ENCODE measurements around the gene FAM13B.
"Not testable (repeated sequence)": the region's sequence is repeated elsewhere in the genome, so short reads cannot be mapped to it uniquely, and the experiment has no call there.

FAM13B gene

GRCh38 chr5:137989419-137989818 lies 43.5 kb downstream of the FAM13B start:
- Mint-ChIP-seq H3K4me3 (no peak overlapping the region), H3K4me1 (no peaks in the 10 kb centered on the region), H3K27me3 (no peaks in the 10 kb centered on the region), H3K27ac (no peak overlapping the region), H3K36me3 (peaks cover 30% of the 10 kb centered on the region), H3K9me3 (no peaks in the 10 kb centered on the region)
- CTCF ChIA-PET, result interaction anchor here (0.5 kb wide), 1 partner anchor 146 kb away, joined by 5 read pairs; no protein-coding TSS in a partner anchor
- DNase-seq, result no peak

GRCh38 chr5:137975208-137975607 lies 57.7 kb downstream of the FAM13B start:
- Mint-ChIP-seq H3K36me3 (peaks cover 55% of the 10 kb centered on the region), H3K27me3 (no peaks in the 10 kb centered on the region), H3K4me1 (no peaks in the 10 kb centered on the region), H3K27ac (no peak overlapping the region), H3K4me3 (no peak overlapping the region), H3K9me3 (peaks cover 8% of the 10 kb centered on the region)
- CTCF ChIA-PET, result no interaction called here
- DNase-seq, result no peak

GRCh38 chr5:137970384-137970783 lies 62.5 kb downstream of the FAM13B start:
- H3K27me3 Mint-ChIP-seq, H3K9me3 Mint-ChIP-seq, H3K4me1 Mint-ChIP-seq, CTCF ChIA-PET, H3K27ac Mint-ChIP-seq, DNase-seq, H3K4me3 Mint-ChIP-seq: not testable (repeated sequence)
- peaks cover 52% of the 10 kb centered on the region for H3K36me3 Mint-ChIP-seq

- H3K4me3 Mint-ChIP-seq, result no peak overlapping the region
- no peaks in the 10 kb centered on the region for H3K27me3 Mint-ChIP-seq
- peaks cover 31% of the 10 kb centered on the region for H3K36me3 Mint-ChIP-seq
- no peak for DNase-seq
- CTCF ChIA-PET, result no interaction called here
- no peaks in the 10 kb centered on the region for H3K9me3 Mint-ChIP-seq
- no peaks in the 10 kb centered on the region for H3K4me1 Mint-ChIP-seq
- no peak overlapping the region for H3K27ac Mint-ChIP-seq
These were observed 72.1 kb downstream of the FAM13B start for GRCh38 chr5:137960819-137961218.

- CTCF ChIA-PET, result no interaction called here
- Mint-ChIP-seq H3K9me3 (no peaks in the 10 kb centered on the region), H3K4me3 (no peak overlapping the region), H3K27me3 (no peaks in the 10 kb centered on the region), H3K4me1 (no peaks in the 10 kb centered on the region), H3K36me3 (peaks cover 29% of the 10 kb centered on the region), H3K27ac (no peak overlapping the region)
- no peak for DNase-seq
These were observed 72.7 kb downstream of the FAM13B start for GRCh38 chr5:137960141-137960540.

- DNase-seq, result no peak
- CTCF ChIA-PET, result no interaction called here
- peaks cover 28% of the 10 kb centered on the region for H3K36me3 Mint-ChIP-seq
- no peak overlapping the region for H3K4me3 Mint-ChIP-seq
- H3K4me1 Mint-ChIP-seq, result no peaks in the 10 kb centered on the region
- H3K27ac Mint-ChIP-seq, result no peak overlapping the region
- H3K9me3 Mint-ChIP-seq, result no peaks in the 10 kb centered on the region
- H3K27me3 Mint-ChIP-seq, result no peaks in the 10 kb centered on the region
These were observed 73.4 kb downstream of the FAM13B start for GRCh38 chr5:137959488-137959887.

GRCh38 chr5:137957948-137958347 lies 74.9 kb downstream of the FAM13B start:
- CTCF ChIA-PET, result no interaction called here
- DNase-seq, result no peak
- no peaks in the 10 kb centered on the region for H3K9me3 Mint-ChIP-seq
- H3K27ac Mint-ChIP-seq, result no peak overlapping the region
- H3K27me3 Mint-ChIP-seq, result no peaks in the 10 kb centered on the region
- peaks cover 35% of the 10 kb centered on the region for H3K36me3 Mint-ChIP-seq
- H3K4me3 Mint-ChIP-seq, result no peak overlapping the region
- H3K4me1 Mint-ChIP-seq, result no peaks in the 10 kb centered on the region

GRCh38 chr5:137954131-137954879 lies 78.6 kb downstream of the FAM13B start:
- CTCF ChIA-PET, result interaction anchor here (1.1 kb wide), 1 partner anchor 84 kb away, joined by 3 read pairs; no protein-coding TSS in a partner anchor
- Mint-ChIP-seq H3K4me1 (no peaks in the 10 kb centered on the region), H3K4me3 (no peak overlapping the region), H3K27me3 (no peaks in the 10 kb centered on the region), H3K36me3 (peaks cover 45% of the 10 kb centered on the region), H3K27ac (peak overlapping the region; percentile 49), H3K9me3 (no peaks in the 10 kb centered on the region)
- no peak for DNase-seq

- no peak for DNase-seq
- Mint-ChIP-seq H3K27me3 (no peaks in the 10 kb centered on the region), H3K4me3 (no peak overlapping the region), H3K9me3 (no peaks in the 10 kb centered on the region), H3K36me3 (peaks cover 76% of the 10 kb centered on the region), H3K4me1 (no peaks in the 10 kb centered on the region), H3K27ac (no peak overlapping the region)
- CTCF ChIA-PET, result no interaction called here
These were observed 87.1 kb downstream of the FAM13B start for GRCh38 chr5:137945825-137946224.

GRCh38 chr5:137944280-137944679 lies 88.6 kb downstream of the FAM13B start:
- not testable (repeated sequence) for DNase-seq, H3K27me3 Mint-ChIP-seq, H3K4me1 Mint-ChIP-seq, H3K4me3 Mint-ChIP-seq, H3K9me3 Mint-ChIP-seq
- CTCF ChIA-PET, result interaction anchor here (0.6 kb wide), 1 partner anchor 41 kb away, joined by 4 read pairs; no protein-coding TSS in a partner anchor
- peaks cover 78% of the 10 kb centered on the region for H3K36me3 Mint-ChIP-seq
- peak overlapping the region; percentile 55 for H3K27ac Mint-ChIP-seq

- Mint-ChIP-seq H3K36me3 (peaks cover 64% of the 10 kb centered on the region), H3K27me3 (no peaks in the 10 kb centered on the region), H3K9me3 (no peaks in the 10 kb centered on the region), H3K4me1 (no peaks in the 10 kb centered on the region), H3K4me3 (no peak overlapping the region), H3K27ac (no peak overlapping the region)
- CTCF ChIA-PET, result no interaction called here
- DNase-seq, result no peak
These were observed 93.5 kb downstream of the FAM13B start for GRCh38 chr5:137939331-137939730.

- CTCF ChIA-PET, result interaction anchor here (1.7 kb wide), 1 partner anchor 160 kb away, joined by 6 read pairs; no protein-coding TSS in a partner anchor
- H3K4me1 Mint-ChIP-seq, result no peaks in the 10 kb centered on the region
- no peaks in the 10 kb centered on the region for H3K9me3 Mint-ChIP-seq
- H3K27ac Mint-ChIP-seq, result no peak overlapping the region
- no peak for DNase-seq
- peaks cover 58% of the 10 kb centered on the region for H3K36me3 Mint-ChIP-seq
- H3K27me3 Mint-ChIP-seq, result no peaks in the 10 kb centered on the region
- no peak overlapping the region for H3K4me3 Mint-ChIP-seq
These were observed 94.1 kb downstream of the FAM13B start for GRCh38 chr5:137938751-137939143.

- Mint-ChIP-seq H3K36me3 (peaks cover 57% of the 10 kb centered on the region), H3K27ac (no peak overlapping the region), H3K4me3 (no peak overlapping the region), H3K9me3 (no peaks in the 10 kb centered on the region), H3K27me3 (no peaks in the 10 kb centered on the region), H3K4me1 (no peaks in the 10 kb centered on the region)
- DNase-seq, result no peak
- CTCF ChIA-PET, result interaction anchor here (1.7 kb wide), 1 partner anchor 159 kb away, joined by 6 read pairs; no protein-coding TSS in a partner anchor
These were observed 94.7 kb downstream of the FAM13B start for GRCh38 chr5:137937994-137938750.

GRCh38 chr5:137935694-137936093 lies 97.2 kb downstream of the FAM13B start:
- CTCF ChIA-PET, result interaction anchor here (0.6 kb wide), 1 partner anchor 340 kb away, joined by 3 read pairs; no protein-coding TSS in a partner anchor
- peaks cover 38% of the 10 kb centered on the region for H3K36me3 Mint-ChIP-seq
- no peaks in the 10 kb centered on the region for H3K9me3 Mint-ChIP-seq
- H3K4me1 Mint-ChIP-seq, result no peaks in the 10 kb centered on the region
- H3K27me3 Mint-ChIP-seq, result no peaks in the 10 kb centered on the region
- DNase-seq, result no peak
- no peak overlapping the region for H3K27ac Mint-ChIP-seq
- H3K4me3 Mint-ChIP-seq, result no peak overlapping the region

- no peaks in the 10 kb centered on the region for H3K9me3 Mint-ChIP-seq
- H3K36me3 Mint-ChIP-seq, result peaks cover 34% of the 10 kb centered on the region
- no peak overlapping the region for H3K4me3 Mint-ChIP-seq
- no peaks in the 10 kb centered on the region for H3K27me3 Mint-ChIP-seq
- CTCF ChIA-PET, result no interaction called here
- H3K4me1 Mint-ChIP-seq, result no peaks in the 10 kb centered on the region
- DNase-seq, result no peak
- peak overlapping the region; percentile 59 for H3K27ac Mint-ChIP-seq
These were observed 97.7 kb downstream of the FAM13B start for GRCh38 chr5:137935190-137935589.

Measured in activated naive CD4-positive, alpha-beta T cell treated with anti-CD3 and anti-CD28 coated beads, Interleukin-2, amount 10 ng/mL, durations not matched to agents 7 days and 5 days (primary cell).